ENCODE results near the gene PLOD2.

Gene PLOD2

DNA sequence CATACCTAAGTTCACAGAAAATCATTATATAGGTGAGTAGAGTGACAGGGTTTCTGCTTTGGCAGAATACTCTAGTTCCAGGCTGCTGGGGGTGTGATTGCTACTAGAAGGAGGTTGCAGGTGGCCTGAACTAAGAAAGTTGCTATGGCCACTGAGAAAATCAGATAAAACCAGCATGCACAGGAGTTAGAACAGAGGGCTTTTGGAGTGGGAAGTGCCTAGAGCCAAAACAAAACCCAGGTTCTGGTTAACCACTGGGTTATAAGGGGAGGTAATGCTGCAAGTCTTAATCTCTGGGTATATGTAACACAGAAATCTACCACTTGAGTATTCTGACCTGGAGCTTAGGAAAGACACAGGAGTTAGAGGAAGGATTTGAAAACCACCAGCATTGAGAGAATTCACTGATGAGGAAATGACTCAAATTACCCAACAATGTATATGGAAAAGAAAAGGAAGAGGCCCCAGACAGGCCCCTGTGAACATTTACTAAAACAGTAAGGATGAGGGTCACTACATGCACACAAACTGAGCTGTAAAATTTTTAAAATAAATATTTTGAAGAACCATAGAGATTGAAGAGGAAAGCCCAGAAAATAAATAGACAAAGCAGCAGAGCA is 60.0 kb downstream of the PLOD2 start:
- no peak for DNase-seq (ENCODE audit: low read depth in 2 of 2)

DNA sequence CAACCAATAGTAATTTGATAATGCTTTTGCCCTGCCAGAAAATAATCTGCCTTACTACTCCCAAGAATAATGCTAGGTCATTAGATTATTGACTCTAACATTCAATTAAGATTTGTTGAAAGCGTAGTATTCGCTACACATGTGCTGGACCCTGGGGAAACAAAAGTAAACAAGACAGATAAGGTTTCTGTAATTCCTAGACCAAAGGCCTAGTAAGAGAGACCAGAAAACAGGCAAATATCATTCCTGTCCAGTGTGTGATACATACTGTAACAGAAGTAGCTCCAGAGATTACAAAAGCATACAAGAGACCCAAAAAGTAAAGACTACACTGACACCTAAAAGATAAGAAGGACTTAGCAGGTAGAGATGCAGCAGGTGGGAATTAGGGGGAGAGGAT is 60.8 kb downstream of the PLOD2 start:
- no peak for DNase-seq (ENCODE audit: low read depth in 2 of 2)

- no peak for DNase-seq (ENCODE audit: low read depth in 2 of 2)
These were observed 61.7 kb downstream of the PLOD2 start for GRCh38 chr3:146099316-146099715.

DNA sequence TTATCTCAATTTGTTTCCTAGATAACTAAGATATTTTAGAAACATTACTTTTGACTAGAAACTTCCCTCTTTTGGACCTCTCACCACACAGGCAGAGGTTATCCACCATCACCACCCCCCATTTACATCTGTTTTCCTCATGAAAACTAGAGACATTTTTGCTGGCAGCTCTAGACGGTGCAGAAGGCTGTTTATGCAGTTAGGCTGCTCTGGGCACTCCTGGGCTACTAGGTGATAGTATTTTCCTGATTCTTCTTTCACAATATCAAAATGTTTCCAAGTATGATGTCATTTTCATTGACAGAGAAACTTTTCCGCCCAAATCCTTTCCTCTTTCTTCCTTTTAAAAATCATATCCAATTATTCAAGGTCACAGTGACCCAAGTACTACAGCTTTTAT is 67.1 kb downstream of the PLOD2 start:
- no peak for DNase-seq (ENCODE audit: low read depth in 2 of 2)

DNA sequence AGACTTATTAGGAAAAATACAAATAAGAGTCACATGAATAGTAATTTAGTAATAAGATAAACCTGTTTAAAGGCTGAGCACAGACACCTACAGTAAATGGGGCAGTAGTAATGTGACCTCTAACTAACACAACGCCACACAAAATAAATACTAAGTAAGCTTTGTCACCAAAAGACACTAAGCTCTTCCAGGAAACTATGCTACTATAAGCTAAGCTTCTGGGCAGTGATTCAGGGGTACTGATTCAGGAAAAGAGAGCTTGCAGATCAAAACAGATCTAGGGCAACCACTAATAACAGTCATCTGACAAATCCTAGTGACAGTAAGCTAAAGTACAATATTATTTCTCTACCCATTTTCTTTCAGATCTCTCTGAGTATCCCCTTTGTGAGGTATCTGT is 68.8 kb downstream of the PLOD2 start:
- no peak for DNase-seq (ENCODE audit: low read depth in 2 of 2)

- DNase-seq (ENCODE audit: low read depth in 2 of 2): no peak
These were observed 69.6 kb downstream of the PLOD2 start for GRCh38 chr3:146091397-146091796.

GRCh38 chr3:146090521-146090920 is 70.5 kb downstream of the PLOD2 start:
- DNase-seq (ENCODE audit: low read depth in 2 of 2): no peak

DNA sequence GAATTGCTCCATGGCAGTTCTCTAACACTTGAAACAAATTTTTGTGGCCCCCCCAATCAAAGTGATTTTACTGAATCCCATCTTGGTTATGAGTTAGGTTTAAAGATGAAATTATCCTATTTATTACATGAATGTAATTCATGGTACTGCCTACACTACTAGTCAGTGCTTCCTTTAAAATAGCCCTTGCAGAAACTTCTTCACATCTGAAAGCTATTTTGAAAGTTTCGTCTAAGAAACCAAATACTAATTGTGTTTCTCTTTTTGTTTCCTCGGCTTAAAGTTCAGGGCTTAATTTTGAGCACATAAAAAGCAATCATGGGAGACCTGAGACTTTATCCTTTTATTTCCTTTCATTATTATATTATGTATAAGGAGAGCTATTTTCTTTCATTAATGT is 72.1 kb downstream of the PLOD2 start:
- DNase-seq (ENCODE audit: low read depth in 2 of 2): no peak

DNA sequence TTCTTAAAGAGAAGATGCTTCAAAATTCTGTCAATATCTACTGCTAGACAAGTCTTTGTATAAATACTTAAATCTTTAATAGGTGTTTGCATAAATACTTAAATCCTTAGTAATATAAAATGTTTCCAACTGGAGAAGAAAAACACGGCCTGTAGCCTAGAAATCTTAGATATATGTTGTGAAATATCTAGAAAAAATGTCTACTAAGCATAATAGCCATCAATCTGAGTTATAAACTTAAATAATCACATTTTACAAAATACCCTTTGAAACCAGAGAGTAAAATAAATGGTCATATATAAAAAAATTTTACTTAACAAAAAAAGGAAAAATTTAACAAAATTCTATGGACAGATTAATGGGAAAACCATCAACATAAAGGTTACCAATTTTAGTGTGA is 73.9 kb downstream of the PLOD2 start:
- no peak for DNase-seq (ENCODE audit: low read depth in 2 of 2)

GRCh38 chr3:146086211-146086610 is 74.8 kb downstream of the PLOD2 start:
- DNase-seq (ENCODE audit: low read depth in 2 of 2): no peak

- no peak for DNase-seq (ENCODE audit: low read depth in 2 of 2)
These were observed 75.3 kb downstream of the PLOD2 start for GRCh38 chr3:146085678-146086077.

DNA sequence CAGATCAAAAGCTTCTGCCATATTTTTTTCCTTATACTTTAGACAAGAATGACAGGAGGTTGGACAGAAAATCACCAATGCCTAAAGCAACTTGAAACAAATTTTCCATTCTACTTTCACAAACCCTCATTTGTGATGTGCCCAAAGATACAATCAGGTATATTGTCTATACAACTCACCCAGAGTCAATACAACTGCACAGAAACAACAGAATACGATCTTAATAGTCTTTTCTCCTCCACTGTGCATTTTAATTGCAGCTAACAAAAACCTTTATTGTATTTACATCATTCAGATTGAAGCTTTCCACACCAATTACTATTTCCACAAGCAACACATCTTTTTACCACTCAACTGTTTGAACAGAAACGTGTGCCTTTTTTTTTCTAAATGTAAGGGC is 80.4 kb downstream of the PLOD2 start:
- DNase-seq (ENCODE audit: low read depth in 2 of 2): no peak

GRCh38 chr3:146078031-146078430 is 83.0 kb downstream of the PLOD2 start:
- DNase-seq (ENCODE audit: low read depth in 2 of 2): no peak

GRCh38 chr3:146077181-146077580 is 83.8 kb downstream of the PLOD2 start:
- DNase-seq (ENCODE audit: low read depth in 2 of 2): no peak

DNA sequence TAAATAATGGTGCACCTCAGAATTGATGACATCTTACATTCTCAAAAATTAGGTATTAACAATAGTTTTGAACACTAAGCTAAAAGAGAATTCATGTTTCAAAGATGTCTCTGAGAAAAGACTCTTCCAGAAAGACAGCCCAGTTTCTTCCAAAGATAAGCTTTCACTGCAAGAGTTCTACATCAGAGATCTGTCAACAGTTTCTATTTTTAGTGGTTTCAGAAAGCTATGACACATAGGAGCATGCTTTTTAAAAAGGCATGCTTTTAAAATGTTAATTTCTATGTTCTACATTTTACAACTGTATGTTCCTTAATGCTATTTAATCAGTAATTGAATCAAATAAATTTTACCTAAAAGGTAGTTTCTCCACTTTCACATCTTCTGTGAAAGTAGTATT is 88.2 kb downstream of the PLOD2 start:
- DNase-seq (ENCODE audit: low read depth in 2 of 2): no peak

- DNase-seq (ENCODE audit: low read depth in 2 of 2): no peak
These were observed 88.9 kb downstream of the PLOD2 start for GRCh38 chr3:146072061-146072460.

DNA sequence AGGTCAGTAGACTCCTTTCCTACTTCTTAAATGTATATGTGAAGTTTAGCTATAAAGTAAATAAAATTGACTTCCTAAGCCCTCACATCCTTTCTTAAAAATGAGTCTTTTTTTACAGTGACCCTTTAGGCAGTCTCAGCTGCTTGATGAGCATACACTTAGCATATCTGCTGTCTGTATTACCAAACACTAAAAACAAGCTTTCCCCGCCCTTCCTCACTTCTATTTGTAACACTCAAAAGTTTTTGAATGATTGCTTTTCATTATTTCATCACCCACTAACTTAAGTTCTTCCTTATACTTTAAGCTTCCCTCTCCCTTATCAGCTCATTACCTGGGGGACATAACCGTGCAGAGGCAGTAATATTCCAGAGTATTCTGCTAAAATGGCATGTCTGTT is 89.4 kb downstream of the PLOD2 start:
- no peak for DNase-seq (ENCODE audit: low read depth in 2 of 2)

GRCh38 chr3:146067048-146067447 is 93.9 kb downstream of the PLOD2 start:
- DNase-seq (ENCODE audit: low read depth in 2 of 2): no peak

- DNase-seq (ENCODE audit: low read depth in 2 of 2): no peak
These were observed 95.4 kb downstream of the PLOD2 start for GRCh38 chr3:146065573-146066006.

- DNase-seq (ENCODE audit: low read depth in 2 of 2): no peak
These were observed 102.7 kb downstream of the PLOD2 start for GRCh38 chr3:146058241-146058640.

DNA sequence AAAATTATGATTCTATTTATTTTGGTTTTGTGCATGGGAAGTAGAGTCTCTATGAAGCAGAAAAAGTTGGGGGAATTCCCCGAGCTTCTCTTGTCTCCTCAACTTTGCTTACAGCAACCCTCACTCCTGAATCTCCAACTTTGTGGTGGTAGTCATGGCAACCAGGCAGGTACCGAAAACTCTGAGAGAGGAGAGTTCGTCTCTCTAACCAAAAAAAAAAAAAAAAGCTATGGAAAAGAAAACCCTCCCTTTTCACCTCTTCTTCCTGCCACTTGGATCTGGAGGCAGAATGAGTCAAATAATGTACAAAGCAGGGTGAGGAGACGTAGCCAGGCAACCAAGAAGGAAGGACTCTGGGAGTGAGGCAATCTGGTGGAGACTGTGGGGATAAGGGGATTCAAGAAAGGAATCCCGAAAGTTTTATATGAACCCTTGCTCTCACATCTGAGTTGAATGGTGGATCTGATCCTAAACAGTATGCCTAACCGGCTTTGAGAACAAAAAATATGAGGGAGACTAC is 108.1 kb downstream of the PLOD2 start:
- no peak for DNase-seq (ENCODE audit: low read depth in 2 of 2)

DNA sequence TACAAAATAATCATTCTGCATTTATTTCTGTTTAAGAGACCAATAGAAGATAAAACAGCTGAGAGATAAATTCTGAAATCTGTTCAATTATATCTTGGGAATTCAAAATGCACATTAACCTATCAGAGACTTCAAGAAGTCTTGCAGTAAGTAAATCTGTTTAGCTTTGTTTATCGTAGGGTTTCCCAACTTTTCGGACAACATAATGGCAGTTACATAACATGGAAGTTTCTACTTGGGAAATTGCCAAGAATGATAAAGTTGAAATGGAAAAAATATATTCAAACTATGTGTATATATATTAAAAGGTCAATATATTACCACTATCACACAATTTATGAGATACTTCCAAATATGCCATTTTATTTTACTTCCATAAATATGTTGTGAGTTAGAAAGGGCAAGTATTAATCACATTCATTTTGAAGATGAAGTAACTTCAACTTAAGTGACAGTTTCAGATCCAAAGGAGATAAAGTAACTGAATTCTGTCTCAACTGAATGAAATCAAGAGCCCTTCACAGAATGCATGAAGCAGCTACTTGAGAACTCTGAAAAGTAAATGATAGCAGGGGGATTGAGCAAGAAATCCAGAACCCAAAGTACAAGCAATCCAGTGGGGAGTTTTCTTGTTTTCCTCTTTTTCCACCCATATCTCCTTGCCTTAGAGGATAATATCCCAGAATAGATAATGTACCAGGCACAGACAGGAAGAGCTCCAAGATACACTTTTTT is 108.8 kb downstream of the PLOD2 start:
- no peak for DNase-seq (ENCODE audit: low read depth in 2 of 2)

- DNase-seq (ENCODE audit: low read depth in 2 of 2): no peak
These were observed 110.3 kb downstream of the PLOD2 start for GRCh38 chr3:146050691-146051090.

GRCh38 chr3:146047485-146047884 is 113.5 kb downstream of the PLOD2 start:
- DNase-seq (ENCODE audit: low read depth in 2 of 2): no peak

All from activated CD8-positive, alpha-beta memory T cell treated with anti-CD3 and anti-CD28 coated beads for 4 hours (primary cell).